Fibroblast of skin of scalp (primary cell): ENCODE results near the gene FAM227A.
"Not testable (repeated sequence)": the region's sequence is repeated elsewhere in the genome, so short reads cannot be mapped to it uniquely, and the experiment has no call there.

ENCODE experiments used
- DNase-seq: peaks from one replicate; pipeline ENCODE4 v3.0.0-alpha.2; 2013

FAM227A gene

GRCh38 chr22:38657045-38657909 lies 1.1 kb upstream of the FAM227A start:
- peak; percentile 9 for DNase-seq

- peak; percentile 5 for DNase-seq
Measured at GRCh38 chr22:38655519-38656255, 505 bp downstream of the FAM227A start.

- no peak for DNase-seq
Measured at GRCh38 chr22:38653741-38654140, 2.5 kb downstream of the FAM227A start.

DNA sequence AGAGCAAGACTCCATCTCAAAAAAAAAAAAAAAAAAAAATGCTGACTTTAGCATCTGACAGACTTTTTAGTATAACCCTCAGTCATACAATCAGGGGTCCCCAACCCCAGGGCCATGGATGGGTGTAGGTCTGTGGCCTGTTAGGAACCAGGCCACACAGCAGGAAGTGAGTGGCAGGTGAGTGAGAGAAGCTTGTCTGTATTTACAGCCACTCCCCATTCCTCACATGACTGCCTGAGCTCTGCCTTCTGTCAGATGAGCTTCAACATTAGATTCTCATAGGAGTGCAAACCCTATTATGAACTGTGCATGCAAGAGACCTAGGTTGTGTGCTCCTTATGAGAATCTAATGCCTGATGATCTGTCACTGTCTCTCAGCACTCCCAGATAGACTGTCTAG lies 3.3 kb downstream of the FAM227A start:
- no peak for DNase-seq

- no peak for DNase-seq
Measured at GRCh38 chr22:38649841-38650522, 6.2 kb downstream of the FAM227A start.

- no peak for DNase-seq
Measured at GRCh38 chr22:38645430-38645829, 10.8 kb downstream of the FAM227A start.

- DNase-seq = not testable (repeated sequence)
Measured at GRCh38 chr22:38644245-38644644, 11.9 kb downstream of the FAM227A start.

GRCh38 chr22:38641476-38642040 lies 14.6 kb downstream of the FAM227A start:
- no peak for DNase-seq

DNA sequence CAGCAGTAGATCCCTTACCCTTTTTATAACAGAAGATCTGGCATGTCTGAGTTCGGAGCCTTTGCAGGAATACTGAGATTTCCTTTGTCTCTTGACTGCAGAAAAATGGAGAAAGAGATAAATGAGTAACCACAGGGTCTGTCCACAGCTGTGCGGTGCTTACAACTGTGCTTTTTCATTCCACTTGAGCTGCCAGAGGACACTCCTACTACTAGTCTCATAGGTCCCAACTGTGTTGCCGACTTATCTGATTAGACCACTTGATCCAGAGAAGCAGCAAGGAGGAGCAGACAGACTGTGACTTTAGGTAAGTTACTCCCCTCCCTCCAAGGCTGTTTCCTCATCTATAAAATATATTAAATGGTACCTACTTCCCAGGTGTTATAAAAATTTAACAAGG lies 17.5 kb downstream of the FAM227A start:
- DNase-seq = no peak

GRCh38 chr22:38638216-38638615 lies 18.0 kb downstream of the FAM227A start:
- DNase-seq = no peak

- DNase-seq = no peak
Measured at GRCh38 chr22:38632528-38632927, 23.7 kb downstream of the FAM227A start.

GRCh38 chr22:38631724-38632123 lies 24.5 kb downstream of the FAM227A start:
- DNase-seq = no peak

- DNase-seq = no peak
Measured at GRCh38 chr22:38629108-38629507, 27.1 kb downstream of the FAM227A start.

DNA sequence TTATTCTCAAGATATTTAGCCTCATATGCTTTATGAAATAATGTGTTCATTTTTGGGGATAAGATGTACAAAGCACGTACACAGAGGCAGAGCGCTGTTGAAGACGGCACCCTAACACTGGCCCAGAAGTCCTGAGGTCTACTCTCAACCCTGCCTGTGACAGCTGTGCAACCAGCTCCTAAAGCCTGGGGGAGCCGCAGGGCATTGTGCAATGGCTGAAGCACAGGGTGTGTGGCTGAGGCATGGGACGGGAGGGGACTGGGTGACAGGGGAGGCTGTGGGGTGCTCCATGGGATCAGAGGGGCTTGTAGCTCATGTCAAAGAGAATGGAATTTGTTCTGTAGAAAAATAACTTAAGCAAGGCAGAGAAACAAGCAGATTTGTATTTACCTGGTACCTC lies 27.7 kb downstream of the FAM227A start:
- DNase-seq = no peak

DNA sequence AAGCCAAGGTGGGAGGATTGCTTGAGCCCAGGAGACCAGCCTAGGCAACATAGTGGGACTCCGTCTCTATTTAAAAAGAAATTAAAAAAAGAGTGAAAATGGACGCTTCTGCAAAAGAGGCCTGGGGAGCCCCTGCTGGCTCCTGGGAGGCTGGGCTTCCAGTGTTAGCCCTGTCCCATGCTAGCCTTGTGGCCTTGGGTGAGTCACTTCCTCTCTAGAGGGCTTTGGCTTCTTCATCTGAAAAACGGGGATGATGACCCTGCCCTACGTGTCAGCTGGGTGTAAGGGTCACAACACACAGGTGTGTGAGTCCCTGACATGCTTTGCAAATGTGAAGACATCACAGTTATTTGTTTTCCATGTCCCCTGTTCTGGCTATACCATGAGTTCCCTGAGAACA lies 32.8 kb downstream of the FAM227A start:
- DNase-seq = no peak

GRCh38 chr22:38618682-38619081 lies 37.5 kb downstream of the FAM227A start:
- no peak for DNase-seq

GRCh38 chr22:38618258-38618657 lies 37.9 kb downstream of the FAM227A start:
- no peak for DNase-seq

DNA sequence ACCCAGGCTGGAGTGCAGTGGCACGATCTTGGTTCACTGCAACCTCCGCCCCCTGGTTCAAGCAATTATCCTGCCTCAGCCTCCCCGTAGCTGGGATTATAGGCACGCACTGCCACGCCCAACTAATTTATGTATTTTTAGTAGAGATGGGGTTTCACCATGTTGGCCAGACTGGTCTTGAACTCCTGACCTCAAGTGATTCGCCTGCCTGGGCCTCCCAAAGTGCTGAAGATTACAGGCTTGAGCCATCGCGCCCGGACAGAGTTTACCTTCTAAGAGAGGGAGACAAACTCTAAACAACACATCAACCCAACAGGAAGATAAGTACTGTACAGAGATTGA lies 41.2 kb downstream of the FAM227A start:
- DNase-seq = not testable (repeated sequence)

- no peak for DNase-seq
Measured at GRCh38 chr22:38614332-38615063, 41.7 kb downstream of the FAM227A start.

GRCh38 chr22:38613588-38613987 lies 42.6 kb downstream of the FAM227A start:
- DNase-seq = no peak

DNA sequence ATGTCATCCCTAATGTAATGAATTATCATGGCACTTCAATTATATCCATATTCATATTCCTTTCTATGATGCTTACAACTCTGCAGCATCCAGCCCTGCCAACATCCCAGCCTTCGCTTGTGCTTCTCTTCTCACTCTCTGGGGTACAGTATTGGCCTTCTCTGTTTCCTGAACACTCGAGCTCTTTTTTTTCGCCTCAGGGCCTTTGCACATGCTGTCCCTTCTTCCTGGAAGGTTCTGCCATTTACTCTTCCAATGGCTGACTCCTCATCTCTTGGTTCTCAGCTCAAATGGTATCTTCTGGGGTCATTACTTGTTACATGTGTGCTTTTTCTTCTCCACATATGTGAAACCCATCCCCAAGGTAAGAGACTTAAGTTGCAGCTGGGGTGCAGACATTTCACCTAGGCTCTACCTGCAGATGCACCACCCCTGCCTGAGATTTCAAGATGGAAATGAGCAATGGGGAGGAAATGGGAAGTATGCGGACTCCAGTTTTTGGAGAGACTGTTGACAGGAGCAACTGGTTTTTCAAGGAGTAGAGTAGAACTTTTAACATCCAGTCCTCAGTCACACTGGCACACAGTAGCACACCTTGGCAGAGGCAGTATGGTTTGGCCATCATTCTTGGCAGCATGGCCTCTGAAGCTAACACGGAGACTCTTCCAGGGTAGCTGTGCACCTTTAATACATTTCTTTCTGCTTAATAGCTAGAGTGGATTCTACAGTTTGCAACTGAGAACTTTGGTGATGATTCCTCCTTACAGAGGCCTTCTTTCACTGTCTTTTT lies 43.8 kb downstream of the FAM227A start:
- no peak for DNase-seq

DNA sequence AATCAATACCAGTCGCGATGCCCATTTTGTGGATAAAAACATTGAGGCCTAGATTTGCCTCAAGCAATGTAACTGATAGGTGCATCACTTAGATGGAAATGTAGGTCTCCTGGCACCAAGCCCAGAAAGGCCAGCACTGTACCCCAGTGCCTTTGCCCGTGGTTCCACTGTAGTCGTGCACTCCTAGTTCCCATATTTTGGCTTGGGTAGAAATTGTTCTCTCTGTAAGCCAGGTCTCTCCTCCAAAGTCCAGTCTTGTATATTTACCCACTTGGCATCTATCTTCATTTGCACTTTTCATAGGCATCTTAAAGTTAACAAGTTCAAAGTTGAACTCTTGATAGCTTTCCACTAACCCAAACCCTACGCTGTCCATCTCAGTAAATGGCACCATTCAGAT lies 44.6 kb downstream of the FAM227A start:
- DNase-seq = no peak
